DMS153 (cell line): ENCODE results near the gene CTSK.
"Not testable (repeated sequence)": the region's sequence is repeated elsewhere in the genome, so short reads cannot be mapped to it uniquely, and the experiment has no call there.

ENCODE experiments used
- DNase-seq: peaks from one replicate; lab custom pipeline; 2025; lab: John Stamatoyannopoulos, UW

The CTSK gene

GRCh38 chr1:150808121-150808520 lies at the start of gene CTSK:
TSS of gene CTSK (minus strand) at chr1:150808260. CDS start at chr1:150806805, 1,455 bp downstream.
- no peak for DNase-seq

- not testable (repeated sequence) for DNase-seq
These were observed 44.7 kb upstream of the CTSK start for GRCh38 chr1:150852734-150853133.

GRCh38 chr1:150850801-150851362 lies 42.8 kb upstream of the CTSK start:
- not testable (repeated sequence) for DNase-seq

- no peak for DNase-seq
These were observed 38.5 kb upstream of the CTSK start for GRCh38 chr1:150846473-150847146.

- DNase-seq: no peak
These were observed 35.4 kb upstream of the CTSK start for GRCh38 chr1:150843474-150843873.

GRCh38 chr1:150842964-150843363 lies 34.9 kb upstream of the CTSK start:
- DNase-seq: no peak

- DNase-seq: no peak
These were observed 34.3 kb upstream of the CTSK start for GRCh38 chr1:150842343-150842742.

GRCh38 chr1:150841626-150842025 lies 33.6 kb upstream of the CTSK start:
- DNase-seq: no peak

- DNase-seq: not testable (repeated sequence)
These were observed 32.8 kb upstream of the CTSK start for GRCh38 chr1:150840850-150841249.

- DNase-seq: peak; percentile 7
These were observed 28.2 kb upstream of the CTSK start for GRCh38 chr1:150836129-150836773.

GRCh38 chr1:150833961-150834360 lies 25.9 kb upstream of the CTSK start:
- DNase-seq: not testable (repeated sequence)

- no peak for DNase-seq
These were observed 24.5 kb upstream of the CTSK start for GRCh38 chr1:150832597-150832996.

GRCh38 chr1:150829751-150830150 lies 21.7 kb upstream of the CTSK start:
- DNase-seq: no peak

GRCh38 chr1:150826299-150826698 lies 18.2 kb upstream of the CTSK start:
- DNase-seq: no peak

- DNase-seq: no peak
These were observed 12.9 kb upstream of the CTSK start for GRCh38 chr1:150820730-150821512.

GRCh38 chr1:150815871-150816270 lies 7.8 kb upstream of the CTSK start:
- no peak for DNase-seq

- peak; percentile 62 for DNase-seq
These were observed 5.1 kb upstream of the CTSK start for GRCh38 chr1:150813028-150813707.

- DNase-seq: peak; percentile 11
These were observed 3.0 kb upstream of the CTSK start for GRCh38 chr1:150810958-150811659.

- DNase-seq: no peak
These were observed 1.6 kb upstream of the CTSK start for GRCh38 chr1:150809651-150810050.

- DNase-seq: no peak
These were observed 786 bp upstream of the CTSK start for GRCh38 chr1:150808846-150809245.

- DNase-seq: no peak
These were observed 624 bp downstream of the CTSK start for GRCh38 chr1:150807249-150808023.
